Retina (tissue), 1 donor: ENCODE measurements around the gene LRRC4C.

Experiments
- DNase-seq: peaks from one replicate; pipeline ENCODE4 v3.0.0-alpha.2; 2016

LRRC4C gene

DNA sequence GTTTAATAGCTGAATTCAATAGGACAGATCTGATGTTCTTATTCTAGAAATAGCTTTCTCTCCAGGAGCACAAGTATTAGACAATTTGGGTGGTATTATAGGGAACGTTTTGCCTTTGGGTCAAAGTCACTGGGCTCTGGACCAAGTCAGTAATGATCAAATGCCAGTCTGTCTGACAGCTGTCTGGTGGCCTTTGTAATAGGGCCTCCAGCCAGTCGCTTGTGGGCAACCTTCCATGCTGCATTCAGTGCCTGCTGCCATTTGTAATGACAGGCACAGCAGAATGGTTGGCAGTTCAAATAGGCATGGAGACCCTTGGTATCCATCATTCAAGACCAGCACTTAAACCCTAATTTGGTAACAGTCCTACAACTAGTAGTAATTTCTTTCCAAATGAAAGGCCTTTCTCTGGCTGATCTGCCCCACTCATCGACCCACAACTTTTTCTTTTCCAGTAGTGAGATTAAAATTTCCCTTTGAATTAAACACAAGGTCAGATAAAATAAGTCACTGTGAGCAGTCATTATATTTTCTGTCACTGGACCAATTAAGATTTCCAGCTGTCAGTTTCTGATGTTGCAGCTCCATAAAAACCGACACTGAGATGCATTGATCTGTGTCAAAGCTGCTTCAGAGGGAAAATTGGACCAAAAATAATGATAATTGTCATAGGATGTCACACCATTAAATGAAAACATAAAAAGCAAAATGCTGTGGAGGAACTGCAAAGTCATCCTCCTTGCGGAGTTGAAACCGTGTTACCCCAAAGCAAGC lies 1038.1 kb downstream of the LRRC4C start:
- no peak for DNase-seq

DNA sequence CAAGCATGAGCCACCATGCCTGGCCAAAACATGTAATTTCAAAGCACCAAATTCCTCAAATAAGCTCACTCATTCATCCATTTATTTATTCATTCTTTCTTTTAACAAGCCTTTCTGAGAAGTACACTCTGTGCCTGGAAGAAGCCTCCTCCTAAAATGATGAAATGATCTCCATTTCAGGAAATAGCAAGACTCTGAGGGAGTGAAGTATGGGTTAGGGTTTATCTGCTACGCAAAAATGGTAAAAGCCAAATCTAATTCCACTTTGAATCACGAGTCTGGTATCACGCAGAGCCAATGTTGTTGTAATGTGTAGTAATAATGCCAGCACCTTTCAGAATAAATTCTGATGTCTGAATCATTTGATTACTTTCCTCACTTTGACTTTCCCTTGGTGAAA lies 1041.8 kb downstream of the LRRC4C start:
- no peak for DNase-seq

DNA sequence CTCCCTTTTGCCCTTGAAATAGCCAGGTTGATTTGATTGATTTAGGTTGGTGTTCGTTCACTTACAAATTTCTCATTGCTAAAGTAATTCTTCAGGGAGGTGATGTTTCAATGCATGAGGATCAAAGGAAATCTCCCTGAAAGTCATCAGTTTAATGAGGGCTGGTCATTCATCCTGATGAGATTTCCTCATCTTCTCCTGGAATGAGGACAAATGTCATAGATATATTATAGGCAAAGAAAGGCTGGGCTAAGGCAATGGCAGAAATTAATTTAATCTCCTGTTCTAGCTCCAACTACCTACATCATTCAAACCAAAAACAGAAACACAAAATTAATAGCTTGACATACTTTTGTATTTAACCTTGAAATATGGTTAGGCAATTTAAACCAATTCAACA lies 1052.1 kb downstream of the LRRC4C start:
- no peak for DNase-seq

DNA sequence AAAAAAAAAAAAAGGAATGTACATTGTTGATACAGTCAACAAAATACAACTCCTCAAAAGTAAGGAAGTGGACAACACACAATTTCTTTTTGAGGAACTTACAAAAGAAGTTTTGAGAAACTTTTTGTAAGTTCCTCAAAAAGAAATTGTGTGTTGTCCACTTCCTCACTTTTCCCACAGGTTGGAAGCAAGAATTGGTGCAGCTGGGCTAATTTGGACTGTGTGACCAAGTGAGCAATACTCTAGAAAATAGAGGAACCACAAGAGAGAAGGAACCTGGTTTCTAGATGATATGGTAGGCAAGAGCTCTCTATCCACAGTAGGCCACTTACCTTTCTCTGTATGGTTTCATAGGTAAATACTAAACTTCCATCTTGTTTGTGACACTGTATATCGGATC lies 1053.8 kb downstream of the LRRC4C start:
- no peak for DNase-seq

DNA sequence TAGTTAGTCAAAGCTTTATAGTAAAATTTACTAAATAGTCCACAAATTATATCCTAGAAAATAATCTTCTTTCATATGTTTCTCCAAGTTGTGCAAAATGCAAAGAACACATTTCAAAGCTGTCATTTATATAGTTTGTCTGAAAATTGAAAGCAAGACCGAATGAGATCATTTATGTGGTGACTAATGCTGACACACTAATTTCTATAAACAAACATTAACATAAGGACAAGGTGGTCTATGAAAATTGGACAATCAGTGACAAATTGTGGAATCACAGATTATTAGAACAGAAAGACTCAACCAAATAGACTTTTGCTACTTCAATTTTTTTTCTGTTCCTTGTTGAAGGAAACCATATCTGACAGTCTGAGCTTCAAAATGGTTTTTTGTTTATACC lies 1056.1 kb downstream of the LRRC4C start:
- no peak for DNase-seq

DNA sequence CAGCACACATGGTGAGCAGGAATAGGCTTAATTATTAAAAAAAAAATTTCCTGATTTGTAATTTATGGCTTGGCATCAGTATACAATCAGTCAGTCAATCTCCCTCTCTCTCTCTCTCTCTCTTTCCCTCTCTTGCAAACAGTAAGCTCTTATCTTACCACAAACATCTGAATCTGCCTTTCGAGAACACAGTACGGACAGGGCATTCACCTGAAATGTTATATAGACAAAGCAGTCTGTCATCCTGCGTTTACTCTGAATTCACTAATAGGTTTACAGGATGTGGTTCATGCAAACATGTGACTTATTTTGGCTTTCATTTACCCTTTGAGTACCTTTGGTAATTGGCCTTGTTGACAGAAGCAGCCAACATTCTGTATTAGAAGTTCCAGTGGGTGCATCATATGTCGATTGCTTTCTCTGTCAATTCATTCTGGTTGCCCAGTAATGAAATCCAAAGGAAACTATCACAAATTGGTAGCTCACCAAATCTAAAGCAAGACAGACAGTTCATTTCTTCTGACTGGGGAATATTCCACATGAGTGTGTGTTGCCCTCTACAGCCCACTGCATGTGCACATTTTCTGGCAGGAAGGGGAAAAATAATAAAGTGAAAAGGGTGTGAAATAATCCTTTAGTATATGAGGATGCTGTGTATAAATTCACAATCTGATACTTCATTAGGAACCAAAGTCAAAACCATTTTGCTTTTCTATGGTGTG lies 1058.2 kb downstream of the LRRC4C start:
- no peak for DNase-seq

DNA sequence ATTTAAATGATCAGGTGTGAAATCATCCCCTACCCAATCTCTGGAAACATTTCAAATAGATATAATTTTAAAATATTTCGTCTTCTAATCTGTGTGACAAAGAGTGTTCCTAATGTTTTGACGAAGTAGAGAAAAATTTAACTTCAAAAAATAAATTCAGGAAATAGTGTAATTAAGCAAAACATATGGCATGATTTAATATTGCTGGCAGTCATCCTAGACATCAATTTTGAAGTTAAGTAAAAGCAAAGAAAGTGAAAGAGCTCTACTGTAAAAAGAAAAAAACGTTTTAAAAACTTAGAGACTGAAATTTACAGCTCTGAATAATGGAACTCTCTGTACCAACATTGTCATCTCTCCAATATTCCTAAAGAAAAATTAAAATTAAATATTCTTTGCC lies 1062.3 kb downstream of the LRRC4C start:
- DNase-seq: no peak

DNA sequence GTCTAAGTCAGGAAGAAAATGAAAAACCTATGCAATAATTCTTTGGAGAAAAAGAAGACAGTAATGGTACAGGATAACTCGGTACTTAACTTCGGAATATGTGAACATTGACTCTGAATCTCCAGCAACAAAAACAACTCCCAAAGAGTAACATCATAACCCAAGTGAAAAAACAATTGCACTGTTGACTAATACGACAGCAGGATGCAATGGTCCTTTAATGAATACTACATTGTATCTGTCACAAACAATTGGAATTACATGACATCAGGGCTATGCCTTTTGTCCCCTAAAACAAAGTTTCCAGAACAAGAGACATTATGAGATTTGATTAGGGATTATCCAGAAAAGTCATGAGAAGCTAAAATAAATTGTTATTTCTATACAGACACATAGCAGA lies 1065.9 kb downstream of the LRRC4C start:
- DNase-seq: no peak

DNA sequence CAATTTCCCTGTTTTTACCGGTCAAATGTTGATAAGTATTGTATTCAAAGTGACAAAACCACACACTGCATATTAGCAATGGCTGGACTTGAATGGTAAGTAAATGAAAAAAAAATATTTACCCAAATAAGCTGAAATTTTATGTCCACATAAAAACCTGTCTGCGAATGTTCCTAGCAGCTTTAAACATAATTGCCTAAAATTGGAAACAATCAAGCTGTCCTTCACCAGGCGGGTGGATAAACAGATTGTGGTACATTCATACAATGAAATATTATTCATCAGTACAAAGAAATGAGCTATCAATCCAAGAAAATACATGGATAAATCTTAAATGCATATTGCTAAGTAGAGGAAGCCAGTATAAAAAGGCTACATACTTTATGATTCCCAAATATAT lies 1067.8 kb downstream of the LRRC4C start:
- no peak for DNase-seq

DNA sequence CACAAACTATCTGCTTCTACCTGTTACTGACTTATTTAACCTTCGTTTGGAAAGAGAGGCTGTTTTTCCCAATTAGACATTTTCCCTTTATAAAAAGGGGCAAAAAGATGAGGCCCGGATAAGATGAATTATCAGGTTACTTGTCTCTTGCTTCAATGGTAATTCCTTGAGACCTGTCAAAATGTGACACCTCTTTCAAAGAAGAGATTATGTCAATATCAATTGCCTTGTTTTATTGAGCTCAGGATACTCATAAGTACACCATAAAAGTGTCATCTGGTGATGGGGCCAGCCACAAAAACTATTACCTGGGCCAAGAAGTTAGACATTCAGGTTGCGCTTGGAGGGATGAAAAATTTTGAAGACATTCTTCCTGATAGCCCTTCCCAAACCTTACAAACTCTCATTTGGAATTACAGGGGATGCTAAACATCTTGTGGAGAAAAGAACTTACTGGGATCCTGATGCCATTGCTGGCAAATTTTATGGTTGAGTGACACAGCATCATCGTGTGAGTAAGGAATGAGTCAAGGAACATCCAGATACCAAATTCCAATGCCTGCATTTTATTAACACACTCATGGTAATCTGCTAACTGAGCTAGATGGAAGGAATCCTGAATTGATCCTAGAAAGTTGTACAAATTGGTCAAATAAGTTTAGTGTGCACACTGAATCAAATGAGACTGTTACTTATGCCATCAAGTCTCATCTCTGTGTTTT lies 1071.2 kb downstream of the LRRC4C start:
- no peak for DNase-seq

DNA sequence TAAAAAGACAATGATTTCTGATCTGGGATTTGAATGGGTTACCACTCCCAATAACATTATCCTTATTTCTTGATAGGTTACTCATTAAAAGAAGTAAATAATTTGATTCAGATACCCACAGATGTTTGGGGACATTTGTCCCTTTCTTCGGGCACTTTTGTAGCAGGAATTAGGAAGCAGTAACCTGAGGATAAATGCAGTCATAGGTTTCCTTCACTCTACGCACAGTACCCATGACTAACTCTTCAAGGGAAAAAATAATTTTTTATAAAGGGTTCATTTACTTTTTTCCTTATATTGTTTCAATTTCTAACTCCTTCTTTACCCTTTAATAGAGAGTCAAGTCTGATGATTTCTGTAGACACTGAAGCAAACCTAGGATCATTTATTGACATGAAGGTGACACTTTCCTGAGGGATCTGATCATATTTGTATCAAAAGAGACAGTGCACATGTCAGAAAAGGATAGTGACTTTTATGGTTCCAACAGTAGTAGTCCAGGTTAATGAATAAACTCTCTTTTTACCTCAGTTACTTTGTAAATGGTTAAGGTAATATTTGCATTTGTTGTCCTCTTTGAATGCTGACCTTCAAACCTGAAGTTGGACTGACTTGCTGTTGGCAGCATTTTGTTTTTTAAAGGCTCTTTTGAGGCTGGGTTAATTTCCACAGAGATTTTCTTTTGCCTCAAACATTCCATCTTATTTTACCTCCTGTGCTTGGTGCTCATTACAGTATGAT lies 1072.0 kb downstream of the LRRC4C start:
- DNase-seq: no peak

DNA sequence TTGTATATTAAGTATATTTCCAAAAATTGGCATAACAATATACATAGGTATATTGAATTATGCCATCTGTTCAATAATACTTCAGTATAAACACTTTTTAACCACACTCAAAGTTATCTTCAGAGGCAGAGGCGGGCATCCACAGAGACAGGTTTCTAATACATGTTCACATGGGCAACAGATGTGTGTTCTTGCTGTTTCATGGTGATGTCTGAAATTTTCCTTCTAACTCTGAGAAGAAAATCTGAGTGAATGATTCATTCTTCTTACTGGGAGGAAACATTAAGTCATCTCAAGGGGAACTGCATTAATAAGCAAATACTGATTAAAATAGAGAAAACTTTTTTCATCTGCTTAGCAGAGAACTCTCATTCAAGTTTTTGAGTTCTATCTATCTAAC lies 1074.5 kb downstream of the LRRC4C start:
- no peak for DNase-seq

DNA sequence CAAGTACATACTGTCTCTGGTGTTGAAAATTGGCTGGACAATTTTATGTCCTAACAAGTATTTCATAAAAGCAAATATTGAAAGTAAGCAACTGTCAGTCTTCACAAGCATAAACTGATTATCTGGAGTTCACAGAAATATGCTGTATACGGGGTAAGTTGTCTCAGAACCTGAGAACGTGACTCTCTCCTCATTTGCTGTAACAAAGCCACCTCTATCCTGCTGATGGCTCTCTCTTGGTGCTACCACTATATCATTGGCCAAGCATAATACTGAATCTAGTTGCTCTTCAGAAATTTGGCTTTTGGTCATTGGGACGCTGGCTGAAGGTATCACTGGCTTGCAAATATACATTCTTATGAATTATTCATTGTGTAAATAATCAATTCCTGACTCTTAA lies 1078.0 kb downstream of the LRRC4C start:
- DNase-seq: no peak

DNA sequence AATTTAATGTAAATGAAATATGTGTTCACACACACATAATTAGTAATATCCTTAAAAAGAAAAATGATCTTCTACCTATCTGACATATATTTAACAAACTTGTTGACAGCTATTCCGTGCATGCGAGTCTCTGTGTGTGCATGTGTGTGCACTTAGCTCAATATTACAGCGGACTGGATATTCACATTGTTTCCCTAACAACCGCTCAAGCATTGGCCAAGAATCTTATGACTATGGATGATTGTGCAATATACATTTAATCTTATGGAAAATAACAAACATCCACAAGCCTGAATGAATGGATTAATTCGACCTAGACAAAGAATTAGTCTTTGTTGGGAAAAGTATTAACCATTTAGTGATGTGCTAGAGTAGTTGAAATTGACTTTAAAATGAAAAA lies 1078.6 kb downstream of the LRRC4C start:
- no peak for DNase-seq

DNA sequence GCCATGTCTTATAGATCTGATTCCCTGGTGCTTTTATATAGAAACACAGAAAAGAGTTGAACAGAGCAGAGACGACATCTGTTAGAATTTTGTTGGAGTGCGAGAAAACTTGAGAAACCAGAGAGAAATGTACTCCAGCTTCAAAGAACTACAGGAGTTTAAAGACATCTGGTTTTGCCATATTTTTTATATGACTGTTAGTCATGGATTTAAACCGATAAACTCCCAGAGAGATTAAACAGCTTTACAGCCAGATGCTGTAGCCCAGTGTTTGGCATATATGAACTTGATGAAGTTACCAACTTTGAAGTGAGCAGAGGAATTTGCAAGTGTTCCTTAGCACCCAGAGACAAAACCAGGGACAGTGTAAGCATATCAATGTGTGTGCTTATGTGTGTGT lies 1083.1 kb downstream of the LRRC4C start:
- no peak for DNase-seq

DNA sequence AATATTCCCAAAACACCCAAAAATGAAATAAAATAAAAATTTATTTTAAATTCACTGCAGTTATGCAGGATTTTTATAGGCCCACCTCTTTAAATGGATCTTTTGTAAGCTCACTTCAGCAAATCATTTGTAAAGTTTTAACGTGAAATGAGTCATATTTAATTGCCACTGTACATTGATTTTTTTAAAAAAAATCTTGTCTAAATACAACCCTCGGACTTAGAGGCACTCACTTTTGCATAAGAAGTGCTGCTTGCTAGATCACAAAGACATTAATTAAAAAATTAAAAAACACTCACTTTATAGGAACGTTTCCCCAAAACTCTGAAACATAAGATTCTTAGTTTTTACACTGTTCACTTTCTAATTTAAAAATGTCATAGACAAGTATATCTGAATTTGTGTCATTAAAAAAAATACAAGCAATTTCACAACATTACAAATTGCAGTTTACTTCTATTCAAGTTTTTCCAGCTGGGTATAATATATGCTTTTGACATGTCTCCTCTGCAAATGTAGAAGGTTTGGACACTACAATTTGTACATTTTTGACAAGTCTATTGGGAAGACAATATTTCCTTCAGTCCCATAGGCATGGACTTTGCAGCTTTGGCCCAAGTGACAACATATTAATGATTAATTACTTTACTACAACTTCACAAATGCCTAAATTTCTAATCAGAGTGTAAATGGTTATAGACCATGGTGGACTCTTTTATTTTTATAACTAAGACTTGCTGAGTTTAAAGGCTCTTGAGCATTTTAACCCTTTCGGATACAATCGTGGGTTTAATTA lies 1088.4 kb downstream of the LRRC4C start:
- no peak for DNase-seq

DNA sequence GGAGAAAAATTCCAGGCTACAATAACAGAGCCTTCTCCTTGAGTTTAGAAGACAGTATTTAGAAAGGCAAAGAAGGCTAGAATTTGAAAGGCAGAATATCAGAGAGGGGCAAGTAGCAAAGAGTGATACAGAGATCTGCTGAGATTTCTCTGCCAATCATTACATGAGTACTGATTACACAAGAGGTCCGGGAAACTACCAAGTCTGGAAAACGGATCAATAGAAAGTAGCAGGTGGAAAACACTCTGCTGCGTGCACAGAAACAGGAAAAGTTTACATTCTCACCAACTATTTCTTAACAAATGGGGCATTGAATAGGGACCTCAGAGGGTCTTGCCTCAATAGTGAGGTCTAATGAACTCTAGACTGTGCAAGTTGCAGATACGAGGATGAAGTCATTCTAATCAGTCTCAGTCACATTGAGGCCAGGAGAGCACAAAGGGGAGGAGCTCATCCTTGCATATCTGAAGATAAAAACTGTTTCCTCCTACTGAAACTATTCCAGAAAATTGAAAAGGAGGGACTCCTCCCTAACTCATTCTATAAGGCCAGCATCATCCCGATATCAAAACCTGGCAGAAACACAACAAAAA lies 1099.2 kb downstream of the LRRC4C start:
- no peak for DNase-seq

DNA sequence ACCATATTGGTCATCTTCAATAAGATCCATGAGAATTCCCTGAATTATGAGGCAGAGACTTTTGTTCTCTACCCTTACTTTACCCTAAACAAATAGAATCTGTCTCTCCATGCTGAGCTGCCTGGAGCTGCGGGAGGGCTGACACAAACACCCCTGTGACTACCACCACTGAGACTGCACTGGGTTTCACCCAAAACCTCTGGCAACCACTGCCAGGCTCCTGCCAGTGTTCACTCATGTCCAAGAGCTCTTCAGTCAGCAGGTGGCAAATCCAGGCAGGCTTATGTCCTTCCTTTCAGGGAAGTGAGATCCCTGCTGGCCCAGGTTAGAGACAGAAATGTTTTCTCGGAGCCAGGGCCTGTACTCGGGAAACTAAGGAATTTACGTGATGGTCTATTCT lies 1105.3 kb downstream of the LRRC4C start:
- no peak for DNase-seq

DNA sequence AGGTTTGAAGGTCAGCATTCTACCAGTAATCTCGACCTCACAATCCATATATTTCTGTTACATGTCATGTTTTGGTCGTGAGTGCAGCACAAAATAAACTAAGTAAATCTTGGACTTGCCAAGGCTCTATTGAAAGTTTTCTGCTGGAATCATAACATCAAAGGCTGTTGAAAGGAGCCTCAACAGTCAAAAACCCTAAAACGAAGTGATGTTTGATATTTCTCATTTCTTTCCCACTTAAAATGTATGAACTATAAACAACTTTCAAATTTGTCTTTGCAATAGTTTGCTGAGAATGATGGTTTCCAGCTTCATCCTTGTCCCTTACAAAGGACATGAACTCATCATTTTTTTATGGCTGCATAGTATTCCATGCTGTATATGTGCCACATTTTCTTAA lies 1118.5 kb downstream of the LRRC4C start:
- DNase-seq: no peak

DNA sequence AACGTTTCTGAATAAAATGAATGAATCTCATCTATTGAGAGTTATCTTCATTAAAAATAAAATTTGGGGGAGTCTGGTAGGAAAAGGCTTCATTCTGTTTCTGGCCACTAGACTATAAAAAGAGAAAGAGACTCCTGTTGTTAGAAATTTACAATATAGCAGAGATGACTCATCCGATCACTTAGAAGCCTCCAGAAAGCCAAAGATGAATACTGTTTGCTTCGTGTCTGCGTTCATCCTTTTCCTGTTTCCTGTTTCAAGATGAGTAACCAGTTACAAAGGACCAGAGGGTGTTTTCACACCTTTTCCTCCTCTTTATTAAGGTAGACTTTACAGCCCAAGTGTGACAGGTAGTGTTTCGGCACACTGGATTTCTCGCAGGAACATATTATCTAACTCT lies 1120.7 kb downstream of the LRRC4C start:
- DNase-seq: no peak

DNA sequence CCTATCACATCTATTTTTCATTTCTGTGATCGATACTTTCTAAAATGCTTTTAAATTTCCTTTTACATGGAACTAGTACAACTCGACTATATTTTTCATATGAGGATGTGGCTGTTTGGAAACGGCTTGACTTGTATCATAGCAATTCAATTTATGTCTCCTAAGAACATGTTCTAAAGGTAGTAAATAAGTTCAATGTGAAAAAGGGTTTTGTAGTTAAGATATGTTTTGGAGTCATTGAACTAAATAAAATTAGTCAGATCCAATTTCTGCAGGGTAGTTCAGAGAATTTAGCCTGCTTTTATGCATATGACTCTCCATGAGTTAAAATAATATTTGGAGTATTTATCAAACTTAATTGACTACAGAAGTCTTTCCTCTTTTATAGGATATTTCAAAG lies 1121.4 kb downstream of the LRRC4C start:
- no peak for DNase-seq

DNA sequence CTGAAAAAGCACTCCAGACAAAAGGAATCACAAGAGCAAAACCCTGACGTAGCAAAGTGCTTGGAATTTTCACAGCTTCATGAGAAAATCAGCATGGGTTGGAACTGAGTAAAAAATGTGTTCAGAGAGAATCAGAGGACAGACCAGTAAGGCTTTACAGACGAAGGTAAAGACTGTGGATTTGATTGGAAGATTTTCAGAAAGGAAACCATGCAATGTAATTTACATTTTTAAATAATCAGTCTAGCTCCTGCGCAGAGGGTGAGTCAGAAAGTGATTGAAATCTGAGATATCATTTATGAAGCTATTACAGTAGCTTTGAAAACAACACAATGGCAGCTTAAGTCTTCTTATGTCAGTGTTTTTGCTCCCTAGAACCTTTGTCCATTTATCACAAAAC lies 1122.3 kb downstream of the LRRC4C start:
- no peak for DNase-seq
